Immature natural killer cell (primary cell): Measurements from ENCODE around the gene CRHR1. TPM values are rescaled to one million over a fixed set of nuclear protein-coding genes. Genes with fewer than 3 reads are reported as not detected.

Source experiments
- DNase-seq, 3 donors: peaks; one replicate each; pipeline ENCODE4 v3.0.0; 2022; ENCODE audit warnings: mixed read lengths in 1 of 3
- H3K27ac Mint-ChIP-seq, 6 donors: one replicate each; pipeline ENCODE4 v1.8.0; 2020; ENCODE audit warnings: mixed read lengths in 6 of 6, mild to moderate bottlenecking in 5 of 6, inconsistent platforms in 4 of 6, moderate library complexity in 3 of 6
- H3K27me3 Mint-ChIP-seq, 3 donors: one replicate each; pipeline ENCODE4 v1.8.0; 2020 to 2021; ENCODE audit warnings: low read depth in 3 of 3, mild to moderate bottlenecking in 3 of 3, mixed read lengths in 3 of 3, moderate library complexity in 3 of 3, inconsistent platforms in 1 of 3
- H3K36me3 Mint-ChIP-seq, 3 donors: one replicate each; pipeline ENCODE4 v1.8.0; 2020; ENCODE audit warnings: mixed read lengths in 3 of 3, inconsistent platforms in 2 of 3, mild to moderate bottlenecking in 2 of 3
- H3K4me1 Mint-ChIP-seq, 2 donors: one replicate each; pipeline ENCODE4 v1.8.0; 2020; ENCODE audit warnings: inconsistent platforms in 2 of 2, mild to moderate bottlenecking in 2 of 2, mixed read lengths in 2 of 2, moderate library complexity in 1 of 2
- H3K4me3 Mint-ChIP-seq, 5 donors: one replicate each; pipeline ENCODE4 v1.8.0; 2020; ENCODE audit warnings: mild to moderate bottlenecking in 5 of 5, mixed read lengths in 5 of 5, inconsistent platforms in 3 of 5, moderate library complexity in 3 of 5
- H3K9me3 Mint-ChIP-seq, 6 donors: one replicate each; pipeline ENCODE4 v1.8.0; 2020; ENCODE audit warnings: mild to moderate bottlenecking in 6 of 6, mixed read lengths in 6 of 6, inconsistent platforms in 4 of 6, moderate library complexity in 3 of 6
- polyA plus RNA-seq, 3 donors: library from polyadenylated mRNA; unstranded; fragments of 300-500 nt; fragmentation: Illumina TruSeq; gene quantifications; one replicate each; pipeline ENCODE4 v1.2.3, GENCODE V29; 2021

The CRHR1 gene
- polyA plus RNA-seq, 3 donors from 2014 or later: not detected

DNA sequence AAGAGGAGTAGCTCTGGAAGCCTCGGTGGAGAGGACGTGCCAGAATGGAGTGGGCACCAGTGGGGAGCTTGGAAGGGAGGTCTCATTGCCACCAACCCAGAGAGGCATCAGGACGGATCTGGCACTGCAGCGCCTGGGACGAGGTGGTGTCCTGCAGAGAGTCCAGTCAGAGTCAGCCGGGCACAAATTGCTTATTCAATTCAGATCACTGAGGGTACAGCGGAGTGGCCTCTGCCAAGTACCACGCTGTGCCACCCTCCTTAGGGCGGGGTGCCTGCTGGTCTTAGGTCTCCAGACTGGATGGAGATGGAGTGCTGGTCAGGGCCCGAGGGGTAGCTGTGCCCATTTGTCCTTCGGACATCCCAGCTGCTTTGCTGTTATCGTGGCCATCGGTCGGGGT is 41.7 kb downstream of the CRHR1 start:
- no peaks in the 10 kb centered on the region for H3K36me3 Mint-ChIP-seq
- no peak overlapping the region for H3K4me3 Mint-ChIP-seq
- no peaks in the 10 kb centered on the region for H3K9me3 Mint-ChIP-seq
- H3K27me3 Mint-ChIP-seq: peaks cover 0 to 2% (median under 1%) of the 10 kb centered on the region in 3 donors
- no peak overlapping the region for H3K27ac Mint-ChIP-seq
- DNase-seq: no peak
- H3K4me1 Mint-ChIP-seq: no peaks in the 10 kb centered on the region

DNA sequence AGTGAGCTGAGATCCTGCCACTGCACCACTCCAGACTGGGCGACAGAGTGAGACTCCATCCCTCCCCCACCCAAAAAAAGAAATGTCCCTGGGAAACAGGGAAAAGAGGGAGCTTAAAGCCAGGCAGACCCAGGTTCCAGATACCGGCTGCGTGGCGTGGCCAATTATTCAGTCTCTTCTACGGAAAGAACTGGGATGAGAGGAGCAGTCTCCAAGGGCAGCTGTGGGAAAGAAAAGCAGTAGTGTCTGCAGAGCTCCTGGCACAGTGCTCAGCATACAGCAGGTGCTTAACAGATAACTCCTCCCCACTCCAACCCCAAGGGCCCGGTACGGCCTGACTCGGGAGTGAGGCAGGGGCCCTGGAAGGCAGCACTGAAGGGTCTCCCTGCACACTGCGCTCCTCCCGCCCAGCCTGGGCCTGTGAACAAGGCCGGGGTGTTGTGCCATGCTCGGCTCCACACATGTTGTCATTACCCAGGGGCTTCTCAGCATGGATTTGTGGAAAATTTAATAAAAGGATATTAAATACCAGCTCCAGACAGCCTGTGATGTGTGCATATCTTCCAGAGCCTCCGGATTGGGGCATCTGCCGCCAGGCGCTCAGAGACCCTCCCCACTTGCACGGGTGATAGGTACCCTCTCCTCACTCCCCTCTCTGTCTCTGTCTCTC is 42.9 kb downstream of the CRHR1 start:
- Mint-ChIP-seq H3K27me3 (peaks cover 0 to 2% (median 0%) of the 10 kb centered on the region in 3 donors), H3K9me3 (no peaks in the 10 kb centered on the region), H3K4me3 (no peak overlapping the region), H3K36me3 (no peaks in the 10 kb centered on the region), H3K4me1 (no peaks in the 10 kb centered on the region), H3K27ac (peak overlapping the region in 1 of 6 donors; percentile 69)
- no peak for DNase-seq

DNA sequence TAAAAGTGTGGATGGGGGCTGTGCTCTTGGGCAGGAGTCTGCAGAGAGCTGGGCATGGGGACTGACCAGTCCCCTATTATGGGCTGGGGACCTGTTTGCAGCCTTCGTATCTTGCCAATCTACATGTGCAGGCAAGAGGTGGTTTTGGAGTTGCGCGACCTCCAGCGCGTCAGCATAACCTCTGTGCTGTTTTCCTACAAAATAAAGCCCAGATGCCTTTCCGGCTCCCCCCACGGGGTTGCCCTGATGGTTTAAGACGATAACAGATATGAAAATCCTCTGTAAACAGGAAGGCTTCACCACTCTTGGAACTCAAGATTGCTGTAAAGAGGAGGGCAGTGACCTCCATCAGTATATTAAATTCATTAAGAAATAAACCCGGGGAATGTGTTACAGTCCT is 44.1 kb downstream of the CRHR1 start:
- Mint-ChIP-seq H3K27me3 (peaks cover 0 to 4% (median 0%) of the 10 kb centered on the region in 3 donors), H3K9me3 (no peaks in the 10 kb centered on the region), H3K27ac (no peak overlapping the region), H3K36me3 (no peaks in the 10 kb centered on the region), H3K4me1 (no peaks in the 10 kb centered on the region), H3K4me3 (no peak overlapping the region)
- DNase-seq: no peak

DNA sequence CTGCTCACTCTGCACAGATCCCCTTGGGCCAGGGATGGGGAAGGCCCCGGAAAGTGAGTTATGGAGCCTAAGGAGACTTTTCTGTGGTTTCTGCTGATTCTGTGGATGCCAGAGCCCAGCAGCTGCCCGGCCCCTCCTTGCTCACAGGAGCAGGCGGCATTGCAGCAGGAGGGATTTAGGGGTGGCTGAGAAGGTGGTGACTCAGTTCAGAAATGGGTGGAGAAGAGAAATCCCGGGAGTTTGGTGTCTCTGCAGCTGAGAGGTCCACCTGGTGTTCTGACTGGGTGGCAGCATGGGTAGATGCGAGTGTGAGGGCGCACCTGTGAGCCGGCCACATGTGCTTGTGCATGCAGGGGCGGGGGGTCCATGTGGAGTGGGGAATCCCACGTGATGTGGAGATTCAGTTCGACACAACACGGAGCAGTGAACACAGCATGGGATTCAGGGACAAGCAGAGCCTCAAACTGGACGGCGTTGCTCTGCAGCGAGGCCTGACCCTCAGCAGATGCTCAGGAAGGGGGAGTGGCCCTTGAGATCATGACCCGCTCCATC is 44.5 kb downstream of the CRHR1 start:
- H3K9me3 Mint-ChIP-seq: no peaks in the 10 kb centered on the region
- no peak overlapping the region for H3K27ac Mint-ChIP-seq
- no peak for DNase-seq

DNA sequence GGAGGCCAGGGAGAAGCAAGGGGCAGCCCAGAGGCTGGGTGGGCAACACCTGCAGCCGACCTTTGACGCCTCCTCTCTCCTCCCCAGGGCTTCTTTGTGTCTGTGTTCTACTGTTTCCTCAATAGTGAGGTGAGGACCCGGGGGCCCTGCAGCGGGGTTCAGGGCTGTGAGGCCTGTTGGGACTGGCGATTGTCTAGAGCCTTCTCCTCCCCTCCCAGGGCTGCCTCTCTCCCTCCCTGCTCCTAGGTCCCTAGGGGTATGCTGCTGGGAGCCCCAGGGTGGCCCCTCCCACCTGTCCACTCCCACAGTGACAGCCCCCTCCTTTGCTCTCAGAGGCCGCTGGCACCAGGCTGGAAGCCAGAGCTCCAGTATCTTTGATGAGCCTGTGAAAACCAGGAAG is 49.8 kb downstream of the CRHR1 start:
- peaks cover 0 to 4% (median 2%) of the 10 kb centered on the region in 3 donors for H3K27me3 Mint-ChIP-seq
- H3K36me3 Mint-ChIP-seq: no peaks in the 10 kb centered on the region
- no peaks in the 10 kb centered on the region for H3K4me1 Mint-ChIP-seq
- H3K4me3 Mint-ChIP-seq: no peak overlapping the region
- no peak for DNase-seq
- no peaks in the 10 kb centered on the region for H3K9me3 Mint-ChIP-seq
- no peak overlapping the region for H3K27ac Mint-ChIP-seq

More for the DNA sequence above, 44.5 kb downstream of the CRHR1 start:
- H3K27me3 Mint-ChIP-seq: peaks cover 0 to 4% (median 0%) of the 10 kb centered on the region in 3 donors
- H3K4me3 Mint-ChIP-seq: no peak overlapping the region
- no peaks in the 10 kb centered on the region for H3K4me1 Mint-ChIP-seq
- no peaks in the 10 kb centered on the region for H3K36me3 Mint-ChIP-seq

DNA sequence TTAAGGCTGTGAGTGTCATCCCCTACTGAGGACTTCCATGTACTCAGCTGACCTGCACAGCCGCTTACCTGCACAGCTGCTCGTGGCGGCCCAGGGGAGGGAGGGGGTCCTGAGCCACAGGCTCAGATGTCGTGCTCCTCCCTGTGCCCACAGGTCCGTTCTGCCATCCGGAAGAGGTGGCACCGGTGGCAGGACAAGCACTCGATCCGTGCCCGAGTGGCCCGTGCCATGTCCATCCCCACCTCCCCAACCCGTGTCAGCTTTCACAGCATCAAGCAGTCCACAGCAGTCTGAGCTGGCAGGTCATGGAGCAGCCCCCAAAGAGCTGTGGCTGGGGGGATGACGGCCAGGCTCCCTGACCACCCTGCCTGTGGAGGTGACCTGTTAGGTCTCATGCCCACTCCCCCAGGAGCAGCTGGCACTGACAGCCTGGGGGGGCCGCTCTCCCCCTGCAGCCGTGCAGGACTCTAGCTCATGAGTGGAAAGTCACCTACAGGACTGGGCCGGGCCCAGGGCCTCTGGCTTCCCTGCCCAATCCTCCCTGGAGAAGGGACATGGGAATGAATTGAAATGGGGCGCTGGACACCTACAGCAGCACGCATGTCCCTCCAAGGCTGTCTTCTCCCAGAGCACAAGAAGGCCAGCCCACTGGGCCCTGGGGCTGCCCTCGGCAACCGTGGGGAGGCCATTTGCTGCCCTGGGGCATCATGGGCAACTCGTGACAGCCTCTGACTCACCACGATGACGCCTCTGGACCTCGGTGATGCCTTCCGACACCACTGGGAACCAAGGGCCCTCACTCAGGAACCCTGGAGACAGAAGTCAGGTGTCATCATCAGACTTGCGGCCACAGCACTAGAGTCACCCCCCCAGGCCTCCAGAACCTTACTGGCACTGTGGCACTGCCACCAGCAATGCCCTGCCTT is 50.6 kb downstream of the CRHR1 start:
- Mint-ChIP-seq H3K36me3 (no peaks in the 10 kb centered on the region), H3K27me3 (peaks cover 0 to 4% (median 2%) of the 10 kb centered on the region in 3 donors), H3K9me3 (no peaks in the 10 kb centered on the region), H3K4me3 (no peak overlapping the region), H3K27ac (no peak overlapping the region), H3K4me1 (no peaks in the 10 kb centered on the region)
- no peak for DNase-seq

DNA sequence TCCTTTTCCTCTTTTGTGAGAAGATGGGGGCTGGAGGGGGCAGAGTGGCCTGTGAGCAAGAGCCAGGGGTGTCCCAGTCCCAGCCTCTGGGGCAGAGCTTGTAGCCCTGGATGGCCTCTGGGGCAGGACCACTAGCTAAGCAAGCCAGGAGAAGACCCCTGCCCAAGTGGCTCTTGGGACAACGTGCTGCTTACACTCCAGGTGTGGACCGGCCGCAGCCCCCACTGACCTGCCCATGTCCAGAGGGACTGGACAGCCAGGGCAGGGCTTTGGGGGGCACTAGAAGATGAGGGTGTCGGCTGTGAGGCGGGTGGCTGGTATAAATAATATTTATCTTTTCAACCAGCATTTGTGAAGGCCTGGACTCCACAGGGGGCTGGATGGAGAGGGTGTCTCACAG is 51.4 kb downstream of the CRHR1 start:
- DNase-seq: no peak
- Mint-ChIP-seq H3K27me3 (peaks cover 0 to 4% (median 2%) of the 10 kb centered on the region in 3 donors), H3K4me1 (no peaks in the 10 kb centered on the region), H3K27ac (no peak overlapping the region), H3K4me3 (no peak overlapping the region), H3K36me3 (no peaks in the 10 kb centered on the region), H3K9me3 (no peaks in the 10 kb centered on the region)

DNA sequence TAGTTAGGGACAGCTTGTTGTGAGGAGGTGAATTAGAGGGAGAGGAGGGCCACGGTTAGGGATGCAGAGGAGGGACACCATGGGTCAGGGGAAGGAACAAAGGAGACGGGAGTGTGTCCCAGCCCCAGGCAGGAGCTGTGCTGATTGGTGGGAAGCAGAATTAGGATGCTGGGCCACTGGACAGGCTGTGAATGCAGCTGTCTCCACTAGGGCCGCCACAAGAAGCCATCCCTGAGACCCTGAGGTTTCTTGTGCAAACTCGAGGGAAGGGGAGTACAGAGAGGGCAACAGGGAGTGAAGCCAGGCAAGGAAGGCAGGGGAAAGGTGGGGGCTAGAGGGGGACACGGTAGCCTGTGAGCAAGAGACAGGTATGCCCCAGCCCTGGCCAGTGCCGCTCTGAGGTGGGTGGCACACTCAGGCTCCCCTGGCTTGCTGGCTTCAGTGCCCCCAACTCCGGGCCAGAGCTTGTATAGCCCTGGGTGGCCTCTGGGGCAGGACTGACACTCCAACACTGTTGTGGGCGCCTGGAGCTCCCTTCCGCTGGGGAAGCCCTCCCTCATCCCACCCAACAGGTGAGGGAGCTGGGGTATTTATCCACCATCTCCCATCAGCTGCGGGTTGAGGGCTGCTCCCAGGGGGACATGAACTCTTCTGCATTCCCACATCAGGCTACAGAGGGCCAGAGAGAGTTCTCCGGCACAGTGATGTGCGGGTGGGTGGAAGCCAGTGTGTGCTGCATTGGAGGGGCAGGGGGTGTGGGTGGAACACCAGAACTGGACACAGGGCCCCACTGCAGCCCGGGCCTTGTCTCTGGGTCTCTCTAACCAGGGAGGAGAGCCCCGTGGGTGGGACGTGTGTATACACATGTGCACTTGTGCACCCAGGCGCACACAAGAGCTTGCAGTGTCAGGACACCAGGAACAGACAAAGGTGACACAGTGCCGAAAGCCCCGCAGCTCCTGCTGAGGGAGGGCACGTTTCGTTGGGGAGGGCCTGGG is 52.2 kb downstream of the CRHR1 start:
- DNase-seq: no peak
- Mint-ChIP-seq H3K27ac (peak overlapping the region in 1 of 6 donors; percentile 49), H3K36me3 (no peaks in the 10 kb centered on the region), H3K4me1 (no peaks in the 10 kb centered on the region), H3K4me3 (no peak overlapping the region), H3K27me3 (peaks cover 0 to 4% (median 2%) of the 10 kb centered on the region in 3 donors), H3K9me3 (no peaks in the 10 kb centered on the region)

DNA sequence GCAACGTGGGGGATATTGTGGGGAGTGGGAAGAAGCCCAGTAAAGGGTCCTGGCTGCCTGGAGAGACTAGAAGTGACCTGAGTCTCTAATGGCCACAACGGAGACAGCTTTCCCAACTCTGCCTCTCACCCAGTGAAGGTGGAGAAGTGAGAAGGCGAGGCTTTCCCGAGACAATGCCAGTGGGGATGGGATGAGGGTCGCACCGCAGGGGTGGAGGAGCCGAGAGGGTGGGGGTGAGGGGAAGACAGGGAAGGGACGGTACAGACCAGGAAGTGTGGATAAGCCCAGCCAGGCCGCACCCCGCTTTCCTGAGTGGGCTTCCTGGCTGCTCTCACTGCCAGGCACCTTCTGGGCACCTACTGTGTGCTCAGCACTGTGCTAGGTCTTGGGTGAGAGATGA is 53.1 kb downstream of the CRHR1 start:
- no peak overlapping the region for H3K4me3 Mint-ChIP-seq
- H3K36me3 Mint-ChIP-seq: no peaks in the 10 kb centered on the region
- no peak overlapping the region for H3K27ac Mint-ChIP-seq
- no peak for DNase-seq
- H3K9me3 Mint-ChIP-seq: no peaks in the 10 kb centered on the region
- H3K4me1 Mint-ChIP-seq: no peaks in the 10 kb centered on the region
- peaks cover 0 to 4% (median 2%) of the 10 kb centered on the region in 3 donors for H3K27me3 Mint-ChIP-seq

DNA sequence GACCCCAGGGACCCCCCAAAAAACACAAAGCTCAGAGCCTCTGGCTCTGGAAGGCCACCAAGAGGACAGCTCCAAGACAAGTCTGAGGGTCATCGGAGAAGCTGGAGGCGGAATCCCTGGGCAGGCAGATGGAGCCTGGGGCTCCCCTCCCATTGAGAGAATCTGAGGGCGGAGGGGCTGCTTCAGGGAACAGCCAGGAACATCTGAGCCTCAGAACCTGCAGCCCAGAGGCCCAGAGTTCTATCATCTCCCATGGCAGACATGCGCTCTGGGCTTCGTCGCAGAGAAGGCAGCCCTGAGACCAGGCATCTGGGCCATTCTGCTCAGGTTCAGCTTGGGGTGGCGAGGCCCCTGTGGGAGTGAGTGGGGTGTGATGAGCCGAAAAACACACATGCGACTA is 53.5 kb downstream of the CRHR1 start:
- no peak overlapping the region for H3K4me3 Mint-ChIP-seq
- DNase-seq: no peak
- no peaks in the 10 kb centered on the region for H3K36me3 Mint-ChIP-seq
- no peaks in the 10 kb centered on the region for H3K9me3 Mint-ChIP-seq
- H3K4me1 Mint-ChIP-seq: no peaks in the 10 kb centered on the region
- no peak overlapping the region for H3K27ac Mint-ChIP-seq
- H3K27me3 Mint-ChIP-seq: peaks cover 0 to 4% (median 2%) of the 10 kb centered on the region in 3 donors

DNA sequence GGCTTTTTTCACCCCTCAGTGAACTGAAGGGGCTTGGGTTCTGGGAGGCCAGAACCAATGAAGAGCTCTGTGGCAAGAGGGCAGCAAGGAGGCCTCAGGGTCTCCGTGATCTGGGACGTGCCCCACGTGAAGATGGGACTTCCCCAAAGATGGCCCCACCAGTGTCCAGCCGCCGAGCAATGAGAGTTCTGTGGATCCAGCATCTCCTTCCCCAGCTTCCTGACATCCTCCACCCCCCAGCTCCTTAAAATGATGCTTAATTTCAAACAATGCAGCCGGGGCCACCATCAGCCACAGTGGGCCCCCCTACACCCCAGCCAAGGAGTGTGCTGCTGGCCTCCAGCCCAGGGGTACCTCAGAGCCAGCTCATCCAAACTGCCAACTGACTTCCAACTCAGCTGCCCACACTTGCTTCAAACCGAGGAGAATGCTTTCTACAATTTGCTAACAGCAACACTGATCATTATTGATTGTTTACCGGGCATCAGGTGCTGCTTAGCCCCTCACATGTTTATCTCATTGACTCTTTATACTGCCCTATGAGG is 54.7 kb downstream of the CRHR1 start:
- H3K9me3 Mint-ChIP-seq: no peaks in the 10 kb centered on the region
- no peaks in the 10 kb centered on the region for H3K36me3 Mint-ChIP-seq
- no peaks in the 10 kb centered on the region for H3K4me1 Mint-ChIP-seq
- H3K27ac Mint-ChIP-seq: no peak overlapping the region
- no peak for DNase-seq
- peaks cover 0 to 4% (median 0%) of the 10 kb centered on the region in 3 donors for H3K27me3 Mint-ChIP-seq
- no peak overlapping the region for H3K4me3 Mint-ChIP-seq

DNA sequence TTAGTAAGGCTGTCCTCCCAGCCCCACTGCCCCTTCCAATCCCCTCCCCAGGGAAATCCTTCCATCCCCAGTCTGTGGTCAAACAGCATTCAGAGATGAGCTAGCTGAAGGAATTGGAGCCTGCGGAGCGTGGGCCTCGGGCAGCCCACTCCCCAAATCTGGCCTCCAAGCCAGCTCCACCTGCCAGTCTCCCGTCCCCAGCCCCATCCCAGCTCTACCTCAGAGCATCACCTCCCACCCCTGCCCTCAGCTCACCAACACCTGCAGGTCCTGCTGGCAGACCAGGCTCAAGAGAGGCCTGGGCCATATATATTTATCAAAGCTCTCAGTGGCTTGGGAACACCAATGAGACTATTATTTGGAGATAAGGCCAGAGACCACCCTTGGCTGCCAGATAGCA is 55.3 kb downstream of the CRHR1 start:
- H3K36me3 Mint-ChIP-seq: no peaks in the 10 kb centered on the region
- no peaks in the 10 kb centered on the region for H3K4me1 Mint-ChIP-seq
- H3K27me3 Mint-ChIP-seq: peaks cover 0 to 4% (median 0%) of the 10 kb centered on the region in 3 donors
- no peak overlapping the region for H3K4me3 Mint-ChIP-seq
- no peaks in the 10 kb centered on the region for H3K9me3 Mint-ChIP-seq
- DNase-seq: no peak
- no peak overlapping the region for H3K27ac Mint-ChIP-seq

DNA sequence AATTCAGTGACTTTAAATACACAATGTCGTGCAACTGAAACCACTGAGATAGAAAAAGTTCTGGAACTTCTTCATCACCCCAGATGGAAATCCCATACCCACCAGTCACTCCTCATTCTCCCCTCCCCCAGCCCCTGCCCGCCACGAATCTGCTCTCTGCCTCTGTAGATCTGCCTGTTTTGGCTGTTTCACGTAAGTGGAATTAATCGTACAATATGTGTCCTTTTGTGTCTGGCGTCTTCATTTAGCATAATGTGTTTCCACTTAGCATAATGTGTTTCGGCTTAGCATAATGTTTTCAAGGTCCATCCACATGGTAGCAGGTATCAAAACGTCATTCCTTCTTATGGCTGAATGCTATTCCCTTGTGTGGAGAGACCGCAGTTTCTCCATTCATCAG is 57.1 kb downstream of the CRHR1 start:
- no peaks in the 10 kb centered on the region for H3K9me3 Mint-ChIP-seq
- peaks cover 0 to 8% (median 0%) of the 10 kb centered on the region in 3 donors for H3K27me3 Mint-ChIP-seq
- H3K4me3 Mint-ChIP-seq: no peak overlapping the region
- no peak for DNase-seq
- H3K4me1 Mint-ChIP-seq: no peaks in the 10 kb centered on the region
- H3K27ac Mint-ChIP-seq: no peak overlapping the region
- no peaks in the 10 kb centered on the region for H3K36me3 Mint-ChIP-seq
